NCI-H2171 treated with DMSO at 0.1 percent for 48 hours (cell line): ENCODE data around the gene KLF13.

Source experiments
- DNase-seq: peaks from one replicate; lab custom pipeline; 2025; lab: John Stamatoyannopoulos, UW

The KLF13 gene

DNA sequence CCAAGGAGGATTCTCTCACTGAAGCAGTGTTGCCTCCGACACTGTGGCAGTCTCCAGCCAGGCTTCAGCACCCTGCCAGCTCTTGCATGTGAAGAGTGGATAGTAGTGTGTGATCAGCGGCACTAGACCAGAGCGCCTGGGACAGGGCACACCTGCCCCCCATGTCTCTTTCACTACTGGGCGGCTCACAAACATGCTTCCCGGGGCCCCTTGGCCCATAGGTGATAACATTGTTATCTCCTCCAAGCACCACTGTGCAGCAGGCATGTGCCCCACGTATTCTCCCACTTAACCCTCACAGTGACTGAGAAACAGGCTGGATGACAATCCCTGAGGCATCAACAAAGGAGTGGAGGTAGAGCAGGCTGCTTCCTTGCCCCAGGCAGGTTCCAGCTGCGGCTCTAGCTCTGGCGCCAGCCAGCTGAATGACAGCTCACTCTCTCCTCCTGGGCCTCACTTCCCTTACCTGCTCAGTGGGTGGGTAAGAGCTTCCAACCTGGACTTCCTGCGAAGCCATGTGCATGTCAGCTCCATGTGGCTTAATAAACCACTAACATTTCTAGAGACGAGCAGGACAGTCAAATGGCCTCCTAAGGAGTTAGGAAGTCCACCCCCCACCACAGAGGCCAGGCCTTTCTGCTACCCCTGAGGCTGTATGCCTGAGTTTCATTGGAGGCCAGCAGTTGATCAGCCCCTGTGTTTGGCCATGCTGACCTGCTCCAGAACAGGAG, 37.8 kb downstream of the KLF13 start:
- DNase-seq, result peak; percentile 15

DNA sequence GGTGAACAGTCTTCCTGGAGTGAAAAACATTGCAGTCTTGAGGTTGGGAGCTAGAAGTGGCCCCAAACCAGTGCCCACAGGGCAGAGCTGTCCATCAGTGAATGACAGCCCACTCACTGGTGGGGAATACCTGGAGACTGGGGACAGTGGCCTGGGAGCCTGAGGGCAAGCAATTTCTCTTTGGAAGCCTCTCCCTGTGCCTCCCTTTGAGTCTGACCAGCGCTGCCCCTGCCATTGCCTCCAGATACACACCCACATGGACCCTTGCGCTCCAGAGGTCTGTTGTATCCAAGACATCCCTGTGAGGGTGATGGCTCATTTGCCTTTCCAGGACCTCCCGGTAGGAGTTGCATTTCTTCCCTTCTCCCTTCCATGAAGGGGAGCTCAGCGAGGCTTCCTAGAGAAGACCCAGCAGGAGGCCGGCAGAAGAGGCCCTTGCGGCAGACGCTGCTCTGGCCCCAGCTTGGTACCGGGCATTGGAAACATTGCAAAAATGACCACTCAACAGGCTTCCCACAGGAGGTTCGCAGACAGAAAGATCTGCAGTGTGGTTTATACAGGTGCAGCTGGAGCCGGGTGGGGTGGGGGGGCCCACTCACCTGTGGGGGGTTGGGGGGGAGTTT, 38.5 kb downstream of the KLF13 start:
- DNase-seq, result no peak

DNA sequence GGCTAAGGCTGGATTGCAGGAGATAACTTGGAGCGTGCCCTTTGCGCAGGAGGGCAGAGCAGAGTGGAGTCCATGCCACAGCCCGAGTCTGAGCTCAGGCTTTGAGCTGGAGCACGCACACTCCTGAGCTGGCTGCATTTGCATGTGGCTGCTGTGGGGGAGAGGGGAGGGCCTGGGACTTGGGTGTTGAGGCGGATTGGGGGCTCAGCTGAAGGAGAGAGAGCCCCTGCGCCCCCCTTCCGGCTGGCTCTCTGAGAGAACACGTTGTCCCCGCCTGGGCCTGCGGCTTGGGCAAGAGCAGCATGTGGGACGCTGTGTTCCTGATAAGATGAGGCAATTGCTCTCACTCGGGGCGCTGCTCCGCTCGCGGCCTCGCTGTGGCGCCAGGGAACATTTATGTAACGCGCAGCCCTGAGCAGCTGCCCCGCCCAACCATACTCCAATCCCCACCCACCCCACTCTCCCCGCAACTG, 39.1 kb downstream of the KLF13 start:
- no peak for DNase-seq

DNA sequence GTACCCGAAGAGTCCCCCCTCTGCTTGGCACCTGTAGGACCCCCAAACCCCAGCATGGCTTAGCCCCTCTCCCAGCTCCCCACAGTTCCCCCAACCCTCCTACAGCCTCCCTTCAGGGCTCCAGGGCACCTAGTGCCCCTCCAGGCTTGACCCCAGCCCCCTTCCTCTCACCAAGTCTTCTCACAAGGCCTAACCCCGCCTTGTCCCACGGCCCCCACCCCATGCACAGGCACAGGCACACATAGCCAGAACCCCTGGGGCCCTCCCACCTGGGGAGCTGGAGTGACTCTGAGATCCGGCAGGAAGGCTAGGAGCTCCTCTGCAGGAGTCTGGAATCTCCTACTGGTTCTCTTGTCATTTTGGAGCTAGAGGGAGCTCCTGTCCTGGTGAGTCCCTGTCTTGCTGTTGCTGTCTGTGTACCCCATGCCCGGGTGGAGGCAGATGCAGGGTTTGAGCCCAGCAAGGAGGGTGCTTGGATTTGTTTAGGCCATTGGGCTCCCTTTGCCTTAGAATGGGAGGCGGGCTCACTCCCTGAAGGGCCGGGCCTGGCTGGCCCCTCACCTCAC, 39.6 kb downstream of the KLF13 start:
- no peak for DNase-seq

DNA sequence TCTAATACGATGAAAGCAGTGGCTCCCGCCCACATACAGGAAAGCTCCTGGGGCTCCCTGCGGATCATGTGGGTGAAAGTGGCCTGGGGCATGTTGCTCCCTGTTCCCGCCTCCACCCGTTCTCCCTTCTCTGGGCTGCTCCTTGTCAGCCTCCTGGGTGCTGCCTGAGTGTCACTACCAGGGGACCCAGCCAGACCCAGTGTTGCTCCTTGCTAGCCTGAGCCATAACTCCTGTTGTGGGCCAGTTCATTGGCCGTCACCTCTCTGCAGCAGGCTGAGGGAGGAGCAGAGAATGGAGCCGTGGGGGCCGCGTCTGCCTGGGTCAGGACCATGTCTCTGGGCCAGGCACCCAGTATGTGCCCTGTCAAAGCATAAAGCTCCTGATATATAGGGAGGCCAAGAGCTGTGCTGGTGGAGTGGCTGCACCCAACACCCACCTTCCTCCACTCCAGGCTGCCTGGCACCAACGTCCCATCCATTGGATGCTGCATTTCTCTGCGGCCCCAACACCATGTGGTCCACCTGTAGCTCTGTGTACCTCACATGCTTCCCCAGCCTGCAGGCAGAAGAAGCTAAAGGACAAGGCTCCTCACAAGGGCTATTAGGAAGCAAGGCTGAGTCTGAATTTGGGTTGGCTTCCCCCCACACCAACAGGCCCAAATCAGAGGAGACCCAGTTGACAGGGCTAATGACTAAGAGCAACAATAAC, 40.5 kb downstream of the KLF13 start:
- DNase-seq, result no peak

DNA sequence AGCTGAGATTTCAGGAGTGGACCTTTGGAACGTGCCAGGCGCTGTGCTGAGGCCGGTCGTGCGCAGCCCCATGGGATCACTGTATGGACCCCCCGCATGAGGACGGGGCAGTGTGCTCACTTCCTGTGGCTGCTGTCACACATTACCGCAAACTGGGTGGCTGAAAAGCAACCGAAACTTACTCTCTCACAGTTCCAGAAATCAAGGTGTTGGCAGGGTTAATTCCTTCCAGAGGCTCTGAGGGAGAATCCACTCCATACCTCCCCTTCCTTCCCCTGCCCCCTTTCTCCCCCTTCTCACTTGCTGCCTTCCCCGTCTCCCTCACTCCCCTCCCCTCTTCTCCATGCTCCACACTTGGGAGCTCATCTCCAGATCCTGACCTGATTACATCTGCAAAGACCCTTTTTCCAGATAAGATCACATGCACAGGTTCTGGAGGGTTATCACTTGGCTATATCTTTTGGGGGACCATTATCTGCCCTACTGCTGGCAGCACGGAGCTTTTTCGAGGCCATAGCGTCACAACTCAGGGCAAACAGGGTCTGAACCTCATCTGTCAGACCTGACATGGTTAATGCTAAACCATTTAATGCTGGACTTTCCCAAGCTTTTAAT, 41.2 kb downstream of the KLF13 start:
- DNase-seq, result no peak

DNA sequence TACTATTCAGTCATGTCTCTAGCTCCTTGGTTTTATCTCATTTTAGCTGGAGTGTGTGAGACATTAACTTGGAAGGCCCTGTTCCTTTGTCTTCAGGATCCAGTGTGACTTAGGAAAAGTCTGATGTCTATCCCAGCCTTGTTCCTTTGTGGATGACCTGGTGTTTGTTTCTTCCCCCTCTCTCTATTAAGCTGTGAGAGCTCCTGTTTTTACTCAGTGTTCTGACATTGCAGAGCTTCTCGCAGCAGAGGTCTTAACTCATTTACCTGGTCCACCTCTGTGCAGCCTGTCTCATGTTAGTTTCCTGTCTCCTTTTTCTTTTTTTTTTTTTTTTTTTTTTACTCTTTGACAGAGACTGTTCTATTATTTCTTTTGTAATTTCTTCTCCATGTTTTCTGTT, 43.1 kb downstream of the KLF13 start:
- DNase-seq, result no peak

DNA sequence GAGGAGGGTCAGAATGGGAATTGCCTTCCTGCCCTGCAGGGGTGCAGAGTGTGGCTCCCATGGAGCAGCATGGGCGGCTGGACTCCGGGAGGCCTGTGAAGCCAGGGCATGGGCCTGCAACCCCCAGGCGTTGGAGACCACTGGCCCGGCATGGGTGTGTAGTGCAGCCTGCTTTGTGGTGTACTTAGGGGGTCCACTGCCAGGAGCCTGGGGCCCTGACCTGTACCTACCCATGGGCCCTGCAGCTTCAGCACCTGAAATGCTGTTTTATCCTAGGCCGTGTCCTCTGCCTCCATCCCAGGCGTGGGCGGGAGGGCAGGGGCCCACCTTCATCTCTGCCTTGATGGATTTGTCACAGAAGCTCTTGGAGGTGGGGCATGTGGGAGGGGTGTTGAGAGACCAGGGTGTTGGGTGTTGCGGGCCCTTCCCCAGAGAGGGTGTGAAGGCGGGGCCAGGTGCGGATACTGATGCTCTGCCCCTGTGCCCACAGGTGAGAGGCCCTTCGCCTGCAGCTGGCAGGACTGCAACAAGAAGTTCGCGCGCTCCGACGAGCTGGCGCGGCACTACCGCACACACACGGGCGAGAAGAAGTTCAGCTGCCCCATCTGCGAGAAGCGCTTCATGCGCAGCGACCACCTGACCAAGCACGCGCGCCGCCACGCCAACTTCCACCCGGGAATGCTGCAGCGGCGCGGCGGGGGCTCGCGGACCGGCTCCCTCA, 45.0 kb downstream of the KLF13 start:
- DNase-seq, result no peak

DNA sequence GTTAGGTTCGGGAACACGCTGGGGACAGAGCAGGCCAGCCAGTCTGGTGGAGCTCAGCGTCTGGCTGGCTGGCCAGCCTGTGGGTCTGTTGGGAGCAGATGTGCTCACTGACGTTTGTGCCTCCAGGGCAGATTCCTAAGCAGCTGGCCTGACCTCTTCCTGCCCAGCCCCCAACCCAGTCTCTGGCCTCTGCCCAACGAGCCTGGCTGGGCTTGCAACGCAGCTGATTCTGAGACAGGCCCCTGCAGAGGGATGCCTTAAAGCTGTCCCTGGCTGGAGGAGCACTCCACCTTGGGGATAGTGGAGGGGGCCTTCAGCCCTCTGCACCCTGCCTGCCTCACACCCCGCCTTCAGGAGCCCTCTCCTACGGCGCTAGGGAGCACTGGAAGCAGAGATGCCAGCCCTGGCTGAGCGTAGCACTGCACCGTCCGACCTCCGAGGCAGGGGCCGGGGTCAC, 46.0 kb downstream of the KLF13 start:
- DNase-seq, result no peak

DNA sequence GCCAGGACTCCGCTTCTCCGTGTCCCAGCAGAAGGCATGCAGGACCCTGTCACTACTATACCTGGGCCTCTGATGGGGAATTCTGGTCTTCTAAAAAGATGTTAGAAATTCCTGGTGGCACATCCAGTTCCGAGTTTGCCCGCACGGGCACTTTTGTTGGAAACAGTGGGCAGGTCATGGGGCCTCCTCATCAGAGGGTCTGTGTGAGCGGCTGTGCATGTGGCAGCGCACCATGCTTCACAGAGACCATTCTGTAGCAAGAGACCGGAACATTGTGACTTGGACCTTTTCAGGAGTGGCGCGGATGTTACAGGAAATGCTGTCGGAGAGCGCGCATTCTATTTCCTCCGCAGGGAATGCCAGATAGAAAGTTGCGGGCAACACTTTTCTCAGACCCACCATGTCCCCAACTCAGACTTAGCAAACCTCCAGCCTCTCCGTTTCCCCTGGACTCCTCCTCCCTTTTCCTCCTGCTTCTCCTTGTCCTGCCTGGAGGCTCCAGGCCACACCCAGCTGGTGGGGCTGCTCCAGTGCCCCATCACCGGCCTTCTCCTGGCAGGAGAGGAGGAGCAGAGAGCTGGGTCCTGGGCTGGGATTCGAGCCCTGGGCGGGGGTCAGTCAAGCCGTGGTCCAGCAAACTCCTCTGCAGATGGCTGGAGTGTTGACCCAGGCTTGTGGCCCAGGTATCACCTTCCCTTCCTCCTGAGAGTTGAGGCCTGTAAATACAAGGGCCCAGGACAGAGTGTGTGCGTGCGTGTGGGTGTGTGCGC, 46.6 kb downstream of the KLF13 start:
- DNase-seq, result no peak

DNA sequence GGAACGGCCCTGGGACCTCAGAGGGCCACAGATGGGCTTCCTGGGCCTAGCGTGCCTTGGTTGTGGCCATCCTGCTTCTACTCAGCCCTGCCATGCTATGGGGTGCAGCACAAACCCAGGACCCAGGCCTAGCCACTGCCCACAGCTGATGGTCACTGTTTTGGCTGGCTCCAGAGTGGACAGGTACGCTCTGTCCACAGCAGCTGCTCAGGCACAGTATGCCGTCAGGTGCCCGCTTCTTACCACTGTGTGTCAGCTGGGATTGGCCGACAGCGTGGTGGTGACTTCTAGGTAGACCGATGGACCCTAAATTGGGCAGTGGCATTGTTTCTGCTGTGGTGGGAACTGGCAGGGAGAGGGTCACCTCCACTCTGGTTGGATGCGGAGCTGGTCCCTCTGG, 47.3 kb downstream of the KLF13 start:
- no peak for DNase-seq

DNA sequence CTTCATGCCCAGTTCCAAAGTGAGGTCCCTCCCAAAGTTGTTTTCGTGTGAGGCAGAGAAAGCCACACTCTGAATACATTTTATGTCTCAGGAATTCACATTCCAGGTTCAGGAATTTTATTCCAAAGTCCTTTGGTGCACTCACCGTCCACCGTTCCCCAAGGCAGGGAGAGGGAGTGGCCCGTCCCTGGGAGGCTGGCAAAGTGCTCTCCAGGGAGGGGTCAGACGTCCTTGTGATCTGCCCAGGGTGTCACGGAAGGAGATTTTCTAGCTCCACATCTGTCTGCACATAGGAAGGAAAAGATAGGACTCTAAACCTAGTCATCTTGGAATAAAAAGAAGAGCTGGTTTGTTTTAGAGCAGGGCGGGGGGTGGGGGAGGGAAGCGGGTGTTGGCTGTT, 47.9 kb downstream of the KLF13 start:
- no peak for DNase-seq

DNA sequence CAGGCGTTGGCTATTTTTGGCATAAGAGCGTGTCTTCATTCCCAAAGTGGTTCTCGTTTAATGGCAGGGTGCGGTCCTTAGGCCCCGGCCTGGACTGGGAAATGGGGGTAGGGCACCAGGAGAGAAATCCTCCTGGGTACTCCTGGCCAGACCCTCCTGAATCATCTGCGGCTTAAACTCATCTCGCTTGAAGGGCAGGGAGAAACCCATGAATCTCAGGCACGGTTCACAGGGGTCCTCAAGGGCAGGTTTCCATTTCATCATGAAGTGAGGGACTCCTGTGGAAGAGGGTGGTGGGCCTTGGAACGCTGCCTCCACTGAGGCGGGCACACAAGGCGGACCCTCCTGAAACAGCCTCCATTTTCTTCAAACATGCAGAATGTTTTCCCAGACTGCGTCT, 48.4 kb downstream of the KLF13 start:
- no peak for DNase-seq

DNA sequence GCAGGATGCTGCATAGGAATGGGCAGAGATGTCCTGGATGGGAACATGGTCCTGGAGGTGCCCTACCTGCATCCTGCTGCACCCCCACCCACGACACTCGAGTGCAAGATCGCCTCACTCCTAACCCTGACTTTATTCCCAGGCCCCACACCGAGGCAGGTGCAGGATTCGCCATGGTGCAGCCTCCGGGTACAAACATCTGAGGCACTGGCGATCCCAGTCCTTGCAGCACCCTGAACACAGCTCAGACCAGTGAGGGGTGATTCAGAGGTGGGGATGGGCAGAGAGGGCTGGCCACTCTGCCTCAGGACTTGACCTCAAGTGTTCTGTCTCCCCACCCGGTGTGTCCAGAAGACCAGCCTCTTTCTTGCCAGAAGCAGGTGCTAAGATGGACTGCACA, 49.1 kb downstream of the KLF13 start:
- DNase-seq, result no peak

DNA sequence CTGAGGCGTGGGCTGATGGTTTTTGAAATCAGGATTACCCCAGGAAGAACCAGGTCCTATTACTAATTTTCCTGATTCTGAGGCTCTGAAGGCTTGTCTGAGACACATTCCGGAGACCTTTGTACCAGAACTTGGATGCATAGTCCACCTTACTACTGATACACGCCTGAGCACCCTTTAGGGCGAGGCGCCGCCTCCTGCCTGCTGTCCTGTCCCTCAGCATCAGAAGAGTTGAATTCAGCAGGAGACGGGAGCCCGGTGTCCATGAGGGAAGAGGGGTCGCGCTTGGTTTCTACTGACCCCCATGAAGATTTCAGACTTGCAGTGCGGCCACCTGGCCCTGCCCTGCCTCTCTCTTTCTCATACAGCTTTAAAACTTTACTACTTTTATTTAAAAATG, 49.9 kb downstream of the KLF13 start:
- DNase-seq, result no peak

DNA sequence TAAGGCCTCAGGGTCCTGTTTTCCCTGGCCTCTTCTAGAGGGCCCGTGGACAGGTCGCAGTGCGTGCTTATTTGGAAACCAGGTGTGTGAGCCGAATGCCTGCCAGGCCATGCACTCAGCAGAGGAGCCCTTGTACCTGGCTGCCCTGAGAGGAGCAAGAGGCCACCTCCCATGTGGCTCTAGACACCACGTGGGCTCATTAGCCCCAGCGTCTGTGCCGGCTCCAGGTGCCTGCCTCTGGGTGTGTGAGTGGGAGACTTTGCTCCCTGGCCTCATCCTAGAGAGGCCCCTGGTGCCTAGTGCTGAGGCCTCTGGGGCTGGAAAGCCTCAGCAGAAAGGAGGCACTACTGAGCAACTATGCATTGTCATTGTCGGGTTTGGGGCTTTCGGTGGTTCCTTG, 50.4 kb downstream of the KLF13 start:
- no peak for DNase-seq

DNA sequence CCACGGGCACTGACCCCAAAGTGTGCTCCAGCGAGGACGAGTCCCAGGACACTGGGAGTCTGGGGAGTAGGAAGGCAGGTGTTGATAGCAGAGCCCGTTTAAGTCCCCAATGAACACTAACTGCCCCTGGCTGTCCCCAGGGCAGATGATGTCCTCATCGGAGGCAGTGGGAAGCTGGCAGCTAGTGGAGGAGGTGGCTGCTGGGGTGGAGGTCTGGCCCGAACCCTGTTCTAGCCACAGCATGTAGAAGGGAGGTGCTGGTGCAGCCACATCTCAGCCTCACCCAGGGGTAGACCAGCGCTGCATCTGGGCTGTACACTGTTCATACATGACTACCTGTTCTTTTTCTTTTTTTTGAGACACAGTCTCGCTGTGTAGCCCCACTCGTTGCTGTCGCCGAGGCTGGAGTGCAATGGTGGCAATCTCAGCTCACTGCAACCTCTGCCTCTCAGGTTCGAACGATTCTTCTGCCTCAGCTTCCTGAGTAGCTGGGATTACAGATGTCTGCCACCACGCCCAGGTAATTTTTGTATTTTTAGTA, 51.8 kb downstream of the KLF13 start:
- no peak for DNase-seq

DNA sequence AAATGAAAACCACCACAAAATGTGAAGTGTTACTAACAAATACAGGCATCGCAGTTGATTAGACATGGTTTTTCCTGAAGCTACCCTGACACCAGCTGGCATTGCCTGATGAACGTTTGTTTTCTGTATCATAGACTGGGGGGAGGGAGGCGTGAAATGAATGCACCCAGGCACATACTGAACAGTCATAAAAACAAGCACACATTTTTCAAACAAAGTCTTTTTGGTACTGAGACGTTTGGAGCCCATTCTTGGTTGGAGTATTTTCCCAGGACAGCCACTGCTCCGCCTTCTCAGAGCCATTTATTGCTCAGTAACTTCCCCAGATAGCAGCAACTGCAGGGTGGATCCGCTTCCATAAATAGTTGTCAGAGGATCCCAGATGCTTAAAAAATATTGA, 52.4 kb downstream of the KLF13 start:
- peak; percentile 85 for DNase-seq

DNA sequence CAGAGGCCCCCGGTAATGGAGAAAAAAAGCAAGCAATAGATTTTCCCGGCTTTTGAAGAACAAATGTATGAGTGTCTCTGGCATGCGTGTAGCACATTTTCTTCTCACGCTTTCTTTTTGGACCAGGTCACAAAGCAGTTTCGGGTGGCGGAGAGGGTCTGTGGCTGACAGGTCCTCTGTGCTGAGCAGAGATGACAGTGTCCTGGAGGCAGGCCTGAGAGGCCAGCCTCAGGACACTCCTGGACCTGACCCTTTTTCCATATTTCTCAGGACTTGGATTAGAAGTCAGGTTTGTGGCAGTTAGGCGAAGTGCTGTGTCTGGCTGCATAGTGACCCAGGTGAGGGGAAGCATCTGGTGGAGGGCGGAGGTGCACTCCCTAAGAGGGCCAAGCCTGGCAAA, 52.9 kb downstream of the KLF13 start:
- DNase-seq, result no peak

DNA sequence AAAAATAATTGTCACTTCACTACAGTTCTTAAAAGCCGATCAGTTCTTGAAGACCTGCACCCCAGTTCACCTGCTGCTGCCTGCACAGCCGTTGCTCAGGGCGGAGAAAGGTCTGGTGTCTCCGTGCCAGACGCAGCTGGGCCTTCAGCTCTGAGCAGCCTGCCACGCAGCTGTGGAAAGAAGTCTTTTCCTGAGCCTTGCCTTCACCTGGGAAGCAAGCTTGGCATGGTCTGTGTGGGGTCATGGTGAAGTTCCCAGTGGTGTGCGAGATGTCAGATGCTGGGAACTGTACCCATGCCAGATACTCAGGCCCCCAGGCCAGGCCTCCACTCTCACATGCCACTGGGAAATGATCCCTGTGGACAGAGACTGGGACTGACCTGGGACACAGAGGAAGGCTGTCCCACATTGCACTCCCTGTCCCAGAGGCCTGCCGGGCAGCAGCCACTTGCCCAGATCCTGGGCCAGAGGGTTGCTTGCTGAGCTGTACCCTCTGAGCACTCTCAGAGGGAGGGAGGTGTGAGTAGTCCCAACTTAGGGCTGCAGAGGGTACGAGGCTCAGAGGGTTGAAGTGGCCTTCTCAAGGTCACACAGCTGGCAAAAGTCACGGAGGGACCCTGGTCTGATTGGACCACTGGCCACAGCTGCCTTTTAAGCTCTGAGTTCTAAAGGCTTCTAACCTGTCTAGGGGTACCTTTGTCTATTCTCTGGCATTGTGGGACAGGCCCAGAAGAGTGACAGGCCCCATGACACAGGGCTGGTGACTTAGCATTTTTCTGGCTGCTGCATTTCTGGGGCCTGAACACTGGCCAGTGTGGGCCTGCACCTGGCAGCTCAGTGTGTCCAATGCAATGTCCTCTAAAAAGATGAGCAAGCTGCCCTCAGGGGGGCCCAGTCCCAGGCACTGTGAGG, 55.4 kb downstream of the KLF13 start:
- DNase-seq, result no peak
